HG02610 (cell line): ENCODE data around the gene ZBTB12.
"Not testable (repeated sequence)": the region's sequence is repeated elsewhere in the genome, so short reads cannot be mapped to it uniquely, and the experiment has no call there.

Experiments
- ATAC-seq: cut with Tn5 transposase; IDR thresholded peaks from one replicate; pipeline ENCODE4 v1.9.1; 2021; ENCODE audit warnings: mild to moderate bottlenecking, moderate library complexity; ENCODE audit not compliant: unreplicated experiment

Gene ZBTB12

DNA sequence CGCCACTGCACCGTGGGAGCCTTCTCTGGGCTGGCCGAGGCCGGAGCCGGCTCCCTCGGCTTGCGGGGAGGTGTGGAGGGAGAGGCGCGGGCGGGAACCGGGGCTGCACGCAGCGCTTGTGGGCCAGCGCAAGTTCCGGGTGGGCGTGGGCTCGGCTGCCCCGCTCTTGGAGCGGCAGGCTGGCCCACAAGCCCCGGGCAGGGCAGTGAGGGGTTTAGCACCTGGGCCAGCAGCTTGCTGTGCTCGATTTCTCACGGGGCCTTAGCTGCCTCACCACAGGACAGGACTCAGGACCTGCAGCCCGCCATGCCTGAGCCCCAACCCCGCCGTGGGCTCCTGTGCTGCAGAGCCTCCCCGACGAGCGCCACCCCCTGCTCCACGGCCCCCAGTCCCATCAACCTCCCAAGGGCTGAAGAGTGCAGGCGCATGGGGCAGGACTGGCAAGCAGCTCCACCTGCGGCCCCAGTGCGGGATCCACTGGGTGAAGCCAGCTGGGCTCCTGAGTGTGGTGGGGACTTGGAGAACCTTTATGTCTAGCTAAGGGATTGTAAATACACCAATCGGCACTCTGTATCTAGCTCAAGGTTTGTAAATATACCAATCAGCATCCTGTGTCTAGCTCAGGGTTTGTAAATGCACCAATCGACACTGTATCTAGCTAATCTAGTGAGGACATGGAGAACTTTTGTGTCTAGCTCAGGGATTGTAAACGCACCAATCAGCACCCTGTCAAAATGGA, 49.7 kb downstream of the ZBTB12 start:
- not testable (repeated sequence) for ATAC-seq

DNA sequence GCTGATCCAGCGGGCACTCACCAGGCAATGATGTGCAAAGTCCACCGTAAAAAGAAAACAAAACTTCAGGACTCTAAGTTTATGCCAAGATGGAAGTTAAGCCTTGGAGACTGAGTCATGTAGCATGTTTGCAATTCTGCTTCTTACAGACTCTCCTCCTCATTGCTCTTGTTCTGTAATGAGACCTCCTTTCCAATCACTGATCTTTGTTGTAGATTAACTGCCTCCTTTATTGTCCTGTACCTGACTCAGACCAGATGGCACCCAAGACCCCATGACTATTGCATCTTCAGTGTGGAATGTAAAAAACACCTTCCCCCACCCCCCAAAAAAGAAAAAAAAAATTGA, 50.4 kb downstream of the ZBTB12 start:
- ATAC-seq, result no peak

DNA sequence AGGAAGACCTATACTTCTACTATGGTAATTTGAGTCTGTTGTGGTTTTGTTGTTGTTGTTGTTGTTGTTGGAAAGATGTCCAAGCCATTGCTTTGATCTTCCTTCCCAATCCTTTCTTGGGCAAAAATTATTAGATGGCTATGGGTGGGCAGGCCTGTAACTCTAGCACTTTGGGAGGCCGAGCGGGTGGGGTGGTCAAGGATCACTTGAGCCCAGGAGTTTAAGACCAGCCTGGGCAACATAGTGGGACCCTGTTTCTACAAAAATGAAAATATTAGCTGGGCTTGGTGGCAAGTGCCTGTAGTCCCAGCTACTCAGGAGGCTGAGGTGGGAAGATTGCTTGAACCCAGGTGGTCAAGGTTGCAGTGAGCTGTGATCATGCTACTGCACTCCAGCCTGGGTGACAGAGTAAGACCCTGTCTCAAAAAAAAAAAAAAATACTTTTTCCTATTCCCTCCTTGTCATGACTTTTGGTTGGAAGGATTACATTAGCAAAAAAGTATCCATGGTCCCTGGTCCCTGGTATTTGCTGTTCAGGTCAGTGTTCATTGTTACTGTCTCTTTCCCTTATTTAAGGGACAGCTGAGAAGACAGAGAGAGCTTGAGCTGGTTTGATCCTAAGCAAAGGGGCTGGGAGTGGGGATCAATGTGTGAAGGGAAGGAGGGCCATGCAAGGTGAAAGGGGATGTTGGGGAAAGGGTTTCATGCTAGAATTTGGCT, 51.0 kb downstream of the ZBTB12 start:
- ATAC-seq, result no peak
